ENCODE measurements around the gene PCBD1. TPM values are rescaled to one million over a fixed set of nuclear protein-coding genes. Genes with fewer than 3 reads are reported as not detected.

PCBD1 gene
- total and polyA plus RNA-seq, 2 experiments from 2014 or later: 33.3 to 78.5 TPM

GRCh38 chr10:70915206-70915605 lies 26.8 kb upstream of the PCBD1 start:
- Mint-ChIP-seq H3K9me3 (peaks cover 3% of the 10 kb centered on the region; the same call in 2 of the 3 replicates), H3K4me1 (peaks cover 3% of the 10 kb centered on the region; the same call in 1 of the 3 replicates), H3K36me3 (ENCODE audit: low read depth) (no peaks in the 10 kb centered on the region), H3K4me3 (no peak overlapping the region), H3K27ac (no peak overlapping the region), H3K27me3 (ENCODE audit: insufficient read depth, low read depth, poor library complexity) (peaks cover 3% of the 10 kb centered on the region)
- TF ChIP-seq, protein P1, sequence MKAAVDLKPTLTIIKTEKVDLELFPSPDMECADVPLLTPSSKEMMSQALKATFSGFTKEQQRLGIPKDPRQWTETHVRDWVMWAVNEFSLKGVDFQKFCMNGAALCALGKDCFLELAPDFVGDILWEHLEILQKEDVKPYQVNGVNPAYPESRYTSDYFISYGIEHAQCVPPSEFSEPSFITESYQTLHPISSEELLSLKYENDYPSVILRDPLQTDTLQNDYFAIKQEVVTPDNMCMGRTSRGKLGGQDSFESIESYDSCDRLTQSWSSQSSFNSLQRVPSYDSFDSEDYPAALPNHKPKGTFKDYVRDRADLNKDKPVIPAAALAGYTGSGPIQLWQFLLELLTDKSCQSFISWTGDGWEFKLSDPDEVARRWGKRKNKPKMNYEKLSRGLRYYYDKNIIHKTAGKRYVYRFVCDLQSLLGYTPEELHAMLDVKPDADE (IDR thresholded peaks at IDR 0.05): no peak
- TF ChIP-seq EZH2 (IDR thresholded peaks at IDR 0.05; ENCODE audit: low read depth, unreplicated experiment) (no peak), STAT1 (IDR thresholded peaks at IDR 0.05; ENCODE audit: unreplicated experiment) (no peak), CREB1 (CRISPR knock-in tag; IDR thresholded peaks at IDR 0.05; ENCODE audit: low read depth) (no peak), POLR2AphosphoS5 (IDR thresholded peaks at IDR 0.05; ENCODE audit: low read depth) (no peak), NANOG (IDR thresholded peaks at IDR 0.05; ENCODE audit: borderline replicate concordance) (no peak), ZNF114 (CRISPR knock-in tag; IDR thresholded peaks at IDR 0.05) (no peak), CTCF (conservative IDR thresholded peaks at IDR 0.05; ENCODE audit: low read depth in 2 of 2) (no peak), REST (IDR thresholded peaks at IDR 0.05; ENCODE audit: unreplicated experiment) (no peak)
- TF ChIP-seq, protein P2, sequence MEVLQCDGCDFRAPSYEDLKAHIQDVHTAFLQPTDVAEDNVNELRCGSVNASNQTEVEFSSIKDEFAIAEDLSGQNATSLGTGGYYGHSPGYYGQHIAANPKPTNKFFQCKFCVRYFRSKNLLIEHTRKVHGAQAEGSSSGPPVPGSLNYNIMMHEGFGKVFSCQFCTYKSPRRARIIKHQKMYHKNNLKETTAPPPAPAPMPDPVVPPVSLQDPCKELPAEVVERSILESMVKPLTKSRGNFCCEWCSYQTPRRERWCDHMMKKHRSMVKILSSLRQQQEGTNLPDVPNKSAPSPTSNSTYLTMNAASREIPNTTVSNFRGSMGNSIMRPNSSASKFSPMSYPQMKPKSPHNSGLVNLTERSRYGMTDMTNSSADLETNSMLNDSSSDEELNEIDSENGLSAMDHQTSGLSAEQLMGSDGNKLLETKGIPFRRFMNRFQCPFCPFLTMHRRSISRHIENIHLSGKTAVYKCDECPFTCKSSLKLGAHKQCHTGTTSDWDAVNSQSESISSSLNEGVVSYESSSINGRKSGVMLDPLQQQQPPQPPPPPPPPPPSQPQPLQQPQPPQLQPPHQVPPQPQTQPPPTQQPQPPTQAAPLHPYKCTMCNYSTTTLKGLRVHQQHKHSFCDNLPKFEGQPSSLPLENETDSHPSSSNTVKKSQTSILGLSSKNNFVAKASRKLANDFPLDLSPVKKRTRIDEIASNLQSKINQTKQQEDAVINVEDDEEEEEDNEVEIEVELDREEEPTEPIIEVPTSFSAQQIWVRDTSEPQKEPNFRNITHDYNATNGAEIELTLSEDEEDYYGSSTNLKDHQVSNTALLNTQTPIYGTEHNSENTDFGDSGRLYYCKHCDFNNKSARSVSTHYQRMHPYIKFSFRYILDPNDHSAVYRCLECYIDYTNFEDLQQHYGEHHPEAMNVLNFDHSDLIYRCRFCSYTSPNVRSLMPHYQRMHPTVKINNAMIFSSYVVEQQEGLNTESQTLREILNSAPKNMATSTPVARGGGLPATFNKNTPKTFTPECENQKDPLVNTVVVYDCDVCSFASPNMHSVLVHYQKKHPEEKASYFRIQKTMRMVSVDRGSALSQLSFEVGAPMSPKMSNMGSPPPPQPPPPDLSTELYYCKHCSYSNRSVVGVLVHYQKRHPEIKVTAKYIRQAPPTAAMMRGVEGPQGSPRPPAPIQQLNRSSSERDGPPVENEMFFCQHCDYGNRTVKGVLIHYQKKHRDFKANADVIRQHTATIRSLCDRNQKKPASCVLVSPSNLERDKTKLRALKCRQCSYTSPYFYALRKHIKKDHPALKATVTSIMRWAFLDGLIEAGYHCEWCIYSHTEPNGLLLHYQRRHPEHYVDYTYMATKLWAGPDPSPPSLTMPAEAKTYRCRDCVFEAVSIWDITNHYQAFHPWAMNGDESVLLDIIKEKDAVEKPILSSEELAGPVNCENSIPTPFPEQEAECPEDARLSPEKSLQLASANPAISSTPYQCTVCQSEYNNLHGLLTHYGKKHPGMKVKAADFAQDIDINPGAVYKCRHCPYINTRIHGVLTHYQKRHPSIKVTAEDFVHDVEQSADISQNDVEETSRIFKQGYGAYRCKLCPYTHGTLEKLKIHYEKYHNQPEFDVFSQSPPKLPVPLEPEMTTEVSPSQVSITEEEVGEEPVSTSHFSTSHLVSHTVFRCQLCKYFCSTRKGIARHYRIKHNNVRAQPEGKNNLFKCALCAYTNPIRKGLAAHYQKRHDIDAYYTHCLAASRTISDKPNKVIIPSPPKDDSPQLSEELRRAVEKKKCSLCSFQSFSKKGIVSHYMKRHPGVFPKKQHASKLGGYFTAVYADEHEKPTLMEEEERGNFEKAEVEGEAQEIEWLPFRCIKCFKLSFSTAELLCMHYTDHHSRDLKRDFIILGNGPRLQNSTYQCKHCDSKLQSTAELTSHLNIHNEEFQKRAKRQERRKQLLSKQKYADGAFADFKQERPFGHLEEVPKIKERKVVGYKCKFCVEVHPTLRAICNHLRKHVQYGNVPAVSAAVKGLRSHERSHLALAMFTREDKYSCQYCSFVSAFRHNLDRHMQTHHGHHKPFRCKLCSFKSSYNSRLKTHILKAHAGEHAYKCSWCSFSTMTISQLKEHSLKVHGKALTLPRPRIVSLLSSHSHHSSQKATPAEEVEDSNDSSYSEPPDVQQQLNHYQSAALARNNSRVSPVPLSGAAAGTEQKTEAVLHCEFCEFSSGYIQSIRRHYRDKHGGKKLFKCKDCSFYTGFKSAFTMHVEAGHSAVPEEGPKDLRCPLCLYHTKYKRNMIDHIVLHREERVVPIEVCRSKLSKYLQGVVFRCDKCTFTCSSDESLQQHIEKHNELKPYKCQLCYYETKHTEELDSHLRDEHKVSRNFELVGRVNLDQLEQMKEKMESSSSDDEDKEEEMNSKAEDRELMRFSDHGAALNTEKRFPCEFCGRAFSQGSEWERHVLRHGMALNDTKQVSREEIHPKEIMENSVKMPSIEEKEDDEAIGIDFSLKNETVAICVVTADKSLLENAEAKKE (CRISPR knock-in tag; IDR thresholded peaks at IDR 0.05): no peak
- Histone ChIP-seq H3K27me3 (ENCODE audit: insufficient read depth) (no peaks in the 10 kb centered on the region), H3K79me2 (replicated peaks; ENCODE audit: insufficient read depth) (no peaks in the 10 kb centered on the region), H3F3A (replicated peaks; ENCODE audit: low read depth) (no peaks in the 10 kb centered on the region), H2AFZ (no peak overlapping the region), H3K4me1 (ENCODE audit: insufficient read depth) (no peaks in the 10 kb centered on the region), H3K4me2 (no peak overlapping the region), H4K20me1 (replicated peaks; ENCODE audit: insufficient read depth) (no peaks in the 10 kb centered on the region), H3K4me3 (no peak overlapping the region), H3K27ac (ENCODE audit: low read depth) (no peak overlapping the region), H3K36me3 (ENCODE audit: insufficient read depth) (no peaks in the 10 kb centered on the region), H3K9me2 (ENCODE audit: insufficient read depth) (no peaks in the 10 kb centered on the region)
- ATAC-seq (no peak), DNase-seq (ENCODE audit: low spot score) (no peak)

All from GM23338 (cell line).